HepG2 (cell line): ENCODE measurements around the gene RBM22. TPM values are rescaled to one million over a fixed set of nuclear protein-coding genes. Genes with fewer than 3 reads are reported as not detected.

Experiments used
- ATAC-seq: fragments of 200-7000 bp; cut with Tn5 transposase; 3 replicates; pipeline ENCODE4 v1.9.1; 2020; ENCODE audit warnings: mild to moderate bottlenecking, moderate library complexity
- BruUV-seq: library from RNA; stranded (reverse); fragments of 400-500 nt; replicated peaks from 2 replicates; lab custom pipeline; 2021; lab: Mats Ljungman, UMichigan
- CTCF ChIA-PET: fragments of 300-600 bp; formaldehyde crosslinking; extraction: SDS; loops from one replicate; lab custom pipeline; 2021; ENCODE audit warnings: low total read pairs, inconsistent platforms, low intra/inter-chr PET ratio; lab: Yijun Ruan, JAX
- POLR2A ChIA-PET: fragments of 350-600 bp; sonication (Branson Sonifier 250); formaldehyde crosslinking; loops from one replicate; lab custom pipeline; 2020; ENCODE audit warnings: antibody characterized with exemption, inconsistent platforms; lab: Yijun Ruan, JAX
- DNase-seq: peaks from one replicate; pipeline ENCODE4 v3.0.0-alpha.2; 2015; ENCODE audit warnings: low spot score
- FAIRE-seq: peaks from 3 replicates; lab custom pipeline; 2011; peaks lifted over from hg19 to GRCh38; lab: Jason Lieb, UNC
- H2AFZ ChIP-seq: one replicate; pipeline ENCODE4 v1.6.1; 2011; ENCODE audit warnings: low read length, inconsistent platforms
- H3K27ac ChIP-seq: fragments of 300-600 bp; 3 replicates; pipeline ENCODE4 v1.8.0; 2011; ENCODE audit warnings: mixed run types, mild to moderate bottlenecking, mixed read lengths, low read length, inconsistent platforms; ENCODE audit not compliant: insufficient read depth; ENCODE audit errors: extremely low read length
- H3K27me3 ChIP-seq, 2 experiments: fragments of 200-600 bp in 1 of 2; 2 replicates in 1 of 2; 3 replicates in 1 of 2; pipeline versions ENCODE4 v1.6.0 to v1.8.0; 2011; ENCODE audit warnings: low read length in 2 of 2, mild to moderate bottlenecking in 2 of 2, moderate library complexity in 2 of 2, inconsistent platforms in 1 of 2; ENCODE audit not compliant: insufficient read depth in 2 of 2, control insufficient read depth in 1 of 2
- H3K36me3 ChIP-seq, 2 experiments: fragments of 200-600 bp in 1 of 2; replicated peaks in 1 of 2; 2 replicates in 1 of 2; 3 replicates in 1 of 2; pipeline versions ENCODE4 v1.5.1 to v1.8.0; 2011; ENCODE audit warnings: low read length in 2 of 2, inconsistent platforms in 1 of 2; ENCODE audit not compliant: insufficient read depth in 2 of 2, control insufficient read depth in 1 of 2
- H3K4me1 ChIP-seq: 2 replicates; pipeline ENCODE4 v1.5.1; 2012; ENCODE audit warnings: low read length, inconsistent platforms; ENCODE audit not compliant: insufficient read depth
- H3K4me2 ChIP-seq: 2 replicates; pipeline ENCODE4 v1.6.0; 2011; ENCODE audit warnings: low read depth, low read length, inconsistent platforms
- H3K4me3 ChIP-seq, 3 experiments: fragments of 200-600 bp in 1 of 3; sonication (generic), shearing (Covaris generic) in 1 of 3; replicated peaks in 1 of 3; 2 replicates each; pipeline ENCODE4 v1.5.1; 2011 to 2016; ENCODE audit warnings: low read length in 3 of 3, inconsistent platforms in 2 of 3, low read depth in 2 of 3, mild to moderate bottlenecking in 2 of 3, control low read depth in 1 of 3, mixed read lengths in 1 of 3; ENCODE audit not compliant: insufficient read depth in 1 of 3
- H3K79me2 ChIP-seq: one replicate; pipeline ENCODE4 v1.6.1; 2011; ENCODE audit warnings: low read length, inconsistent platforms; ENCODE audit not compliant: insufficient read depth
- H3K9ac ChIP-seq: 2 replicates; pipeline ENCODE4 v1.6.0; 2011; ENCODE audit warnings: mild to moderate bottlenecking, low read depth, low read length, inconsistent platforms; ENCODE audit not compliant: insufficient read depth
- H3K9me3 ChIP-seq: 2 replicates; pipeline ENCODE4 v1.5.1; 2012; ENCODE audit warnings: mild to moderate bottlenecking, low read length
- H4K20me1 ChIP-seq: 2 replicates; pipeline ENCODE4 v1.6.0; 2011; ENCODE audit warnings: inconsistent platforms, mild to moderate bottlenecking, low read length, moderate library complexity; ENCODE audit not compliant: insufficient read depth
- FOXO4 ChIP-seq: sonication (generic); formaldehyde crosslinking; conservative IDR thresholded peaks from 2 replicates; pipeline ENCODE4 v1.8.1; 2023; ENCODE audit warnings: missing genetic modification reagents
- JDP2 ChIP-seq: sonication (generic); formaldehyde crosslinking; IDR thresholded peaks from 2 replicates; pipeline ENCODE4 v1.8.1; 2022; ENCODE audit warnings: missing genetic modification reagents, borderline replicate concordance
- ZFP91 ChIP-seq: sonication (generic); formaldehyde crosslinking; IDR thresholded peaks from 2 replicates; pipeline ENCODE4 v1.9.0; 2022; ENCODE audit warnings: missing genetic modification reagents, mild to moderate bottlenecking, borderline replicate concordance
- WGBS: methylation state at CpG from one replicate; pipeline ENCODE4 v1.1.6; 2017; ENCODE audit warnings: low lambda C conversion rate; 5-methylcytosine and 5-hydroxymethylcytosine counted together
- in situ Hi-C: cut with HindIII; loops from 2 replicates; pipeline ENCODE4 v1.10.0; 2017; ENCODE audit warnings: low pct_unique_long_range_greater_than_20kb; ENCODE audit not compliant: extremely low pct_ligation_motif_present
- intact Hi-C: fragments of 100-400 bp; cut with micrococcal nuclease; formaldehyde crosslinking; loops from one replicate; pipeline ENCODE4 v1.10.0; 2022; ENCODE audit not compliant: unreplicated experiment
- polyA plus RNA-seq, 8 experiments: library from polyadenylated mRNA; depleted of rRNA in 3 of 8; stranded (reverse) in 7 of 8; unstranded in 1 of 8; fragments of >200 nt; fragmentation: Illumina TruSeq in 4 of 8; extraction: Trizol in 4 of 8; gene quantifications; 2 replicates each; pipeline versions ENCODE4 v1.2.1 to v1.2.3, GENCODE V29; 2011 to 2016; ENCODE audit warnings: low read depth in 4 of 8, missing spikeins in 1 of 8, mixed read lengths in 1 of 8; ENCODE audit not compliant: insufficient read depth in 1 of 8
- total RNA-seq, 5 experiments: library from RNA; depleted of rRNA; stranded (reverse); fragments of >200 nt; fragmentation: Illumina TruSeq; extraction: Trizol; gene quantifications; 2 replicates each; pipeline ENCODE4 v1.2.3, GENCODE V29; 2016; ENCODE audit warnings: low read depth in 1 of 5

RBM22 gene
- total and polyA plus RNA-seq, 2 of the 13 experiments (the other 11 are each of a cell fraction or from before 2014, with no cell fraction given), result 28.3 to 35.0 TPM

GRCh38 chr5:150641824-150642566 is 58.9 kb downstream of the RBM22 start:
- in situ Hi-C loops (loop anchor here (5.0 kb wide), 1 partner anchor 60 kb away; no protein-coding TSS in a partner anchor), intact Hi-C loops (loop anchor here (5.0 kb wide), 1 partner anchor 310 kb away; no protein-coding TSS in a partner anchor)
- no peak for ATAC-seq
- Histone ChIP-seq H3K4me2 (no peak overlapping the region), H3K9me3 (no peaks in the 10 kb centered on the region), H3K79me2 (no peaks in the 10 kb centered on the region), H3K36me3 (no peaks in the 10 kb centered on the region), H3K9ac (no peak overlapping the region), H3K27me3 (0 out of 5 replicates have a peak, but pooled peaks cover 0 to 3% of the 10 kb centered on the region in 2 experiments), H4K20me1 (no peaks in the 10 kb centered on the region), H3K4me3 (no peak overlapping the region), H2AFZ (no peak overlapping the region), H3K4me1 (peaks cover 81% of the 10 kb centered on the region), H3K27ac (no peak overlapping the region)
- 0 out of 2 replicates have a peak, but pooled peaks have one; percentile 17 for TF ChIP-seq ZFP91 (CRISPR knock-in tag)
- TF ChIP-seq JDP2 (CRISPR knock-in tag), result no peak
- TF ChIP-seq FOXO4 (CRISPR knock-in tag), result 0 out of 2 replicates have a peak, but pooled peaks have one; percentile 47
- FAIRE-seq, result no peak
- DNase-seq, result no peak
- CTCF ChIA-PET, result no interaction called here
- WGBS, result 10% methylated on average over 4 of the region's 5 CpGs
- POLR2A ChIA-PET, result interaction anchor here (1.1 kb wide), 2 partner anchors 59 to 192 kb away, joined by 4 to 5 read pairs; partner anchors contain the start of gene RPS14
- no TSS peak for BruUV-seq
